Neuronal stem cell (in vitro differentiated cells): ENCODE data around the gene JCAD.

Experiments
- DNase-seq: peaks from one replicate; pipeline ENCODE4 v3.0.0-alpha.2; 2013; ENCODE audit warnings: low spot score
- H2AFZ ChIP-seq: one replicate; pipeline ENCODE4 v1.6.1; 2013; ENCODE audit warnings: mild to moderate bottlenecking, low read length, inconsistent platforms
- H2AK5ac ChIP-seq: 2 replicates; pipeline ENCODE4 v1.6.1; 2013; ENCODE audit warnings: low read depth, mild to moderate bottlenecking, inconsistent platforms, low read length, moderate library complexity, mixed read lengths
- H2BK120ac ChIP-seq: 2 replicates; pipeline ENCODE4 v1.6.1; 2013; ENCODE audit warnings: low read depth, mild to moderate bottlenecking, inconsistent platforms, low read length, moderate library complexity, mixed read lengths
- H2BK12ac ChIP-seq: one replicate; pipeline ENCODE4 v1.6.1; 2013; ENCODE audit warnings: low read length, inconsistent platforms
- H2BK15ac ChIP-seq: 2 replicates; pipeline ENCODE4 v1.6.1; 2013; ENCODE audit warnings: mild to moderate bottlenecking, low read length, inconsistent platforms, mixed read lengths
- H2BK5ac ChIP-seq: one replicate; pipeline ENCODE4 v1.6.1; 2013; ENCODE audit warnings: inconsistent platforms, mild to moderate bottlenecking, low read length, moderate library complexity
- H3K14ac ChIP-seq: one replicate; pipeline ENCODE4 v1.6.1; 2013; ENCODE audit warnings: low read length, inconsistent platforms
- H3K18ac ChIP-seq: 2 replicates; pipeline ENCODE4 v1.6.1; 2013; ENCODE audit warnings: low read length, inconsistent platforms
- H3K23ac ChIP-seq: 2 replicates; pipeline ENCODE4 v1.6.1; 2013; ENCODE audit warnings: low read depth, mild to moderate bottlenecking, mixed read lengths, low read length, inconsistent platforms; ENCODE audit not compliant: poor library complexity
- H3K27ac ChIP-seq: replicated peaks from 3 replicates; pipeline ENCODE4 v1.5.1; 2013; ENCODE audit warnings: low read length, inconsistent platforms
- H3K27me3 ChIP-seq, 3 experiments: 2 replicates each; pipeline ENCODE4 v1.6.1; 2013; ENCODE audit warnings: low read length in 3 of 3, mild to moderate bottlenecking in 2 of 3, inconsistent platforms in 1 of 3, low read depth in 1 of 3, mixed read lengths in 1 of 3, moderate library complexity in 1 of 3; ENCODE audit not compliant: control insufficient read depth in 3 of 3, insufficient read depth in 3 of 3
- H3K36me3 ChIP-seq, 2 donors: replicated peaks in 1 of 2; 2 replicates each; pipeline ENCODE4 v1.6.1; 2013; ENCODE audit warnings: low read length in 2 of 2; ENCODE audit not compliant: control insufficient read depth in 2 of 2, insufficient read depth in 2 of 2
- H3K4ac ChIP-seq: 2 replicates; pipeline ENCODE4 v1.6.1; 2013; ENCODE audit warnings: inconsistent platforms, mild to moderate bottlenecking, low read length, moderate library complexity
- H3K4me1 ChIP-seq, 2 donors: 1 replicate in 1 of 2; 2 replicates in 1 of 2; pipeline ENCODE4 v1.6.1; 2013; ENCODE audit warnings: low read length in 2 of 2, low read depth in 1 of 2; ENCODE audit not compliant: control insufficient read depth in 2 of 2, insufficient read depth in 1 of 2
- H3K4me2 ChIP-seq: one replicate; pipeline ENCODE4 v1.6.1; 2013; ENCODE audit warnings: mild to moderate bottlenecking, low read length, inconsistent platforms; ENCODE audit not compliant: insufficient read depth, poor library complexity, severe bottlenecking
- H3K4me3 ChIP-seq, 2 donors: 2 replicates each; pipeline ENCODE4 v1.5.1; 2013; ENCODE audit warnings: low read length in 2 of 2, mild to moderate bottlenecking in 2 of 2, inconsistent platforms in 1 of 2, moderate library complexity in 1 of 2
- H3K79me1 ChIP-seq: one replicate; pipeline ENCODE4 v1.6.1; 2013; ENCODE audit warnings: low read depth, mild to moderate bottlenecking, inconsistent platforms, low read length, moderate library complexity
- H3K9ac ChIP-seq: one replicate; pipeline ENCODE4 v1.6.1; 2013; ENCODE audit warnings: mild to moderate bottlenecking, low read depth, low read length, inconsistent platforms; ENCODE audit not compliant: poor library complexity
- H3K9me3 ChIP-seq, 2 donors: replicated peaks in 1 of 2; 2 replicates each; pipeline versions ENCODE3 to v1.6.1; 2013; ENCODE audit warnings: low read length in 2 of 2, mild to moderate bottlenecking in 2 of 2, inconsistent platforms in 1 of 2, low read depth in 1 of 2, mixed read lengths in 1 of 2, moderate library complexity in 1 of 2; ENCODE audit not compliant: control insufficient read depth in 2 of 2, insufficient read depth in 1 of 2
- H4K8ac ChIP-seq: one replicate; pipeline ENCODE4 v1.6.1; 2013; ENCODE audit warnings: low read depth, mild to moderate bottlenecking, inconsistent platforms, low read length, moderate library complexity
- H4K91ac ChIP-seq: one replicate; pipeline ENCODE4 v1.6.1; 2013; ENCODE audit warnings: low read length, low read depth, mild to moderate bottlenecking, inconsistent platforms; ENCODE audit not compliant: poor library complexity
- WGBS, 2 donors: extraction: QIAGEN DNeasy Blood & Tissue Kit; methylation state at CpG; one replicate each; pipeline ENCODE4 v1.1.7; 2013; ENCODE audit warnings: missing lambda C conversion rate in 2 of 2, mixed read lengths in 1 of 2; ENCODE audit not compliant: insufficient read length in 2 of 2, insufficient replicate concordance in 1 of 2; ENCODE audit errors: extremely low coverage in 2 of 2; 5-methylcytosine and 5-hydroxymethylcytosine counted together

Gene JCAD

DNA sequence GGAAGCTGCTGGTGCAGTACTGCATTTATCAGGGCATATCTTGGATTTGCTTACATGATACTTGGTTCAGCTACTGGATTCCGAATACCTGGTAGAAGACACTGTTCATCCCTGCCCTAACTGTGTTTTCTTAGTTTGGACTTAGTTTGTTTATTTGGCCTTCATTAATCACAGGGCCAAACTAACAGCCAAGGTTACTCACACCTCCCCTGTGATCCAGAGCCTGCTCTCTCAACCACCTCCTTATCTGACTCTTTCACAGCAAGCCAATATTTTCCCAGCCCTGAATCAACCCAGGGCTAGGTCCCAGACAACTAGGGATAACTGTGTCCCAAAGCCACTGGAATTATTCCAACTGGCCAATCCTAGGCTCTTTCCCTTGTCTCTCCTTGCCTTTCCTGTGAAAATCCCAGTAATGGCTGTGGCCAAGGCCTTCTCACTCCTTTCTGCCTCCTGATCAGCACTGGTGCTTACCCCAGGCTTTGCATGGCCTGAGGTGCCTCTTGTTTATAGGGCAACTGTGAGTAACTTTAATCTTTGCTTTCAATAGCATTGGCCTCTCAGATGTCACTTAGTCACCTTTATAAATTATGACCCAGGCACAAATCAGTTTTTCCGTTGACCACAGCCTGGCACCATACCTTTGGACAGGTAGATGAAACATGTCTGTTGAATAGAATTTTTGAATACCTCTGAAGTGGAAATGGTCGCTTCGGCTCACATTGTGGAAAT, 9.3 kb upstream of the JCAD start:
- H3K14ac ChIP-seq, result no peak overlapping the region
- no CpG with 5 or more reads among the region's 4 CpGs for WGBS, 2 donors
- H3K79me1 ChIP-seq, result no peaks in the 10 kb centered on the region
- peaks cover 0 to 3% of the 10 kb centered on the region in 2 donors for H3K4me1 ChIP-seq
- H3K23ac ChIP-seq, result no peak overlapping the region
- H2BK12ac ChIP-seq, result no peak overlapping the region
- H3K9ac ChIP-seq, result no peak overlapping the region
- H3K27me3 ChIP-seq, result no peaks in the 10 kb centered on the region
- no peak overlapping the region for H4K91ac ChIP-seq
- H2BK5ac ChIP-seq, result no peak overlapping the region
- H2BK15ac ChIP-seq, result no peak overlapping the region
- H3K27ac ChIP-seq, result no peak overlapping the region
- H3K4me2 ChIP-seq, result no peak overlapping the region
- H4K8ac ChIP-seq, result no peak overlapping the region
- H3K4me3 ChIP-seq, result no peak overlapping the region
- no peaks in the 10 kb centered on the region for H3K36me3 ChIP-seq
- H3K18ac ChIP-seq, result peak overlapping the region; percentile 33
- H2AK5ac ChIP-seq, result no peak overlapping the region
- no peak overlapping the region for H2BK120ac ChIP-seq
- no peaks in the 10 kb centered on the region for H3K9me3 ChIP-seq
- no peak for DNase-seq
- no peak overlapping the region for H3K4ac ChIP-seq
- no peak overlapping the region for H2AFZ ChIP-seq

DNA sequence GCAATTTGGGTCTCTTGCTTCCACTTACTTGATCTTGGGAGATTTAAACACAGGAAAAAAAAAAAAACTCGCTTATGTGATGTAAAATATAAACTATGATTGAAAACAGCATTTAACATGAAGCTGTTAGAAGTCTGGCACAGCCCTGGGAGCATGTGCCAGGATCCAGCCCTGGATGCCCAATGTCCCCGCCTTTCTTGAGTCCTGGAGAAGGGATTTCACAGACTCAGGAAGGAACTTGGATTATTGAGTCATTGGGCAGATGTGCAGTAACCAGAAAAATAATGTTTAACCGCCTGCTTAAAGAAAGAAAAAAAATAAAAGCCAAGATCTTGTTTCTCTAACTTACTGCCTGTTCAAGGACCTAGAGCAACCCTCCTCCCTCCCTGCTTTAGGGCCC, 3.7 kb upstream of the JCAD start:
- H2BK120ac ChIP-seq, result no peak overlapping the region
- no peak overlapping the region for H2BK15ac ChIP-seq
- DNase-seq, result no peak
- H3K4ac ChIP-seq, result no peak overlapping the region
- no peak overlapping the region for H2AFZ ChIP-seq
- H3K27ac ChIP-seq, result no peak overlapping the region
- no peak overlapping the region for H2BK5ac ChIP-seq
- no peak overlapping the region for H3K9ac ChIP-seq
- H4K8ac ChIP-seq, result no peak overlapping the region
- H3K79me1 ChIP-seq, result no peaks in the 10 kb centered on the region
- no peak overlapping the region for H3K18ac ChIP-seq
- no peak overlapping the region for H2BK12ac ChIP-seq
- WGBS, 2 donors, result no CpG with 5 or more reads among the region's 3 CpGs
- H4K91ac ChIP-seq, result no peak overlapping the region
- H3K4me2 ChIP-seq, result no peak overlapping the region
- H3K9me3 ChIP-seq, result no peaks in the 10 kb centered on the region
- no peak overlapping the region for H2AK5ac ChIP-seq
- H3K36me3 ChIP-seq, result no peaks in the 10 kb centered on the region
- H3K23ac ChIP-seq, result no peak overlapping the region
- peaks cover 0 to 11% (median 9%) of the 10 kb centered on the region in 3 experiments for H3K27me3 ChIP-seq
- no peak overlapping the region for H3K4me3 ChIP-seq
- H3K14ac ChIP-seq, result no peak overlapping the region
- H3K4me1 ChIP-seq, result peaks cover 3 to 7% of the 10 kb centered on the region in 2 donors

DNA sequence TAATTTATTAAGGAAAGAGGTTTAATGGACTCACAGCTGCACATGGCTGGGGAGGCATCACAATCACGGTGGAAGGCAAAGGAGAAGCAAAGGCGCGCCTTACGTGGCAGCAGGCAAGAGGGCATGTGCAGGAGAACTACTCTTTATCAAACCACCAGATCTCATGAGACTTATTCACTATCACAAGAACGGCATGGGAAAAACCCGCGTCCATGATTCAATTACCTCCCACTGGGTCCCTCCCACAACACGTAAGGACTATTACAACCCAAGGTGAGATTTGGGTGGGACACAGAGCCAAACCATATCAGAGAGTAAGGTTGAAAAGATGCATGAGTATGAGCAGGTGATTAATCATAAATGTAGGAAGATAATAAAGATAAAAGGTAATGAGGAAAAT, 3.2 kb upstream of the JCAD start:
- Histone ChIP-seq H3K4me2 (no peak overlapping the region), H4K8ac (no peak overlapping the region), H3K36me3 (no peaks in the 10 kb centered on the region), H3K23ac (no peak overlapping the region), H3K14ac (no peak overlapping the region), H2BK120ac (no peak overlapping the region), H2BK15ac (no peak overlapping the region), H2AFZ (no peak overlapping the region), H3K4ac (no peak overlapping the region), H3K27ac (no peak overlapping the region), H3K4me3 (no peak overlapping the region), H3K4me1 (peaks cover 3 to 10% of the 10 kb centered on the region in 2 donors), H4K91ac (no peak overlapping the region), H2AK5ac (no peak overlapping the region), H3K9me3 (no peaks in the 10 kb centered on the region), H3K79me1 (no peaks in the 10 kb centered on the region), H2BK12ac (no peak overlapping the region), H3K18ac (no peak overlapping the region), H3K27me3 (peaks cover 0 to 14% (median 11%) of the 10 kb centered on the region in 3 experiments), H3K9ac (no peak overlapping the region), H2BK5ac (no peak overlapping the region)
- no CpG with 5 or more reads among the region's 8 CpGs for WGBS, 2 donors
- no peak for DNase-seq

DNA sequence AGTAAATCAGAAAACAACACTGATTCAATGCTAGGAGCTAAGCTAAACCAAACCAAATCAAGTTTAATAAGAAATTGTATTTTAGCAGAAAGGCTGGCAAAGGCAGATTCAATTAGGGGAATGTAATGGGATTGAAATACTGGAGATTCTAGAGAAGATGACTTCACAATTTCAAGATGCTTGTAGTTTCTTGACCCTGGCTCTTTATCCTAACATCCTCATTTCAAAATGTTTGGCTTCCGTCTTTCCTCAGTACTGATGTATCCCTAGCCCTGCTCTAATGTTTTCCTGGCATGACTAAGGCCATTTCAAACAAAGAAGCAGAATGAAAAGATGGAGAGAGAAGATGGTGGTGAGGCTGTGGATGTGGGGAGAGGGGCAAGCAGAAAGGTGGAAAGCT, 2.7 kb upstream of the JCAD start:
- no peak for DNase-seq
- no peak overlapping the region for H2AFZ ChIP-seq
- no CpG with 5 or more reads among the region's 1 CpG for WGBS, 2 donors

More for the DNA sequence above, 2.7 kb upstream of the JCAD start:
- Histone ChIP-seq H3K27ac (no peak overlapping the region), H3K9me3 (no peaks in the 10 kb centered on the region), H3K79me1 (no peaks in the 10 kb centered on the region), H2AK5ac (no peak overlapping the region), H3K4me3 (no peak overlapping the region), H3K23ac (no peak overlapping the region), H4K91ac (no peak overlapping the region), H2BK12ac (no peak overlapping the region), H4K8ac (no peak overlapping the region), H2BK15ac (no peak overlapping the region), H3K4ac (no peak overlapping the region), H3K4me1 (peaks cover 3 to 14% of the 10 kb centered on the region in 2 donors), H3K27me3 (peaks cover 0 to 15% (median 11%) of the 10 kb centered on the region in 3 experiments), H3K18ac (no peak overlapping the region), H3K14ac (no peak overlapping the region), H2BK5ac (no peak overlapping the region), H3K9ac (no peak overlapping the region), H3K36me3 (no peaks in the 10 kb centered on the region), H2BK120ac (no peak overlapping the region), H3K4me2 (no peak overlapping the region)
